HG02870 (cell line): ENCODE data around the gene DRD4.
A peak's percentile ranks its signal among the peaks of the same experiment; 100 is the strongest.

Source experiments
- ATAC-seq: cut with Tn5 transposase; IDR thresholded peaks from one replicate; pipeline ENCODE4 v1.9.1; 2021; ENCODE audit warnings: mild to moderate bottlenecking, moderate library complexity; ENCODE audit not compliant: unreplicated experiment

Gene DRD4

DNA sequence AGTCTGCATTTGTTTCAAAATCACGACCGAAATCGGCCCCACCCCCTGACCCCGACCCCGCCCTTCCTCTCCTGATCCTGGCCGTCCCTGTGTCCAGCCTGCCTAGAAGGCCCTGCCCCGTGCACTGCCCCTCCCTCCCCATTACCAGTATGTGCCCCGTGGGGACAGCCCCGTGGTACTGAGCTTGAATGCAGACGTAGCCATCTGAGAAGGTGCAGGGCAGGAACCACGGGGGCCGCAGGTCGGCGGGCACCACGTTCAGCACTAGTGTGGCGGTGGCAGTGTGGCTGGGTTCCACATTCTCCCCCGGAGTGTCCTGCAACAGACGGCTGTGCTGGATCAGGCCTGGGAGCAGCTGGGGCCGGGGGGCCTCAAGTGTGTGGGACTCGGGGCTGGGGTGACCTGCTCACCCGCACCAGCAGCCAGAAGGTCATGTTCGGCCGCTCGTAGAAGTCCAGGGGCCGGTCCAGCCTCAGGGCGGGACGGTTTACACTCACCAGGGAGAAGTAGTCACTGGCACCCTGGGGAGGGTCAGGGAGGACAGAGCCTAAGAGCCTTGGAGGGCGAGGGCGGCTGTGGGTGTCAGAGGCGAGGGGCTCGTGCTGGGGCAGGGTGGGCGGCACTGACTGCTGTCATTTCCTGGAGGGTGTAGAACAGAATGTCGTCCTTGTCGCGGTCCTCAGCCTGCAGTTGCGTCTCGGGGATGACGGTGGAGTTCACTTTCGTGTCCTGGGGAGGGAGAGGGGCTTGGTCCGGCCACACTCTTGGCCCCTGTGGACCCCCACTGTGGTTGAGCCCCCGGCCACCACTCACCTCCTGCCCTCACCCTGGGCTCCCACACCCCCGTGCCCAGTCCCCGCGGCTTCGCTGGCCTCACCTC lies 15.9 kb upstream of the DRD4 start:
- ATAC-seq, result no peak

DNA sequence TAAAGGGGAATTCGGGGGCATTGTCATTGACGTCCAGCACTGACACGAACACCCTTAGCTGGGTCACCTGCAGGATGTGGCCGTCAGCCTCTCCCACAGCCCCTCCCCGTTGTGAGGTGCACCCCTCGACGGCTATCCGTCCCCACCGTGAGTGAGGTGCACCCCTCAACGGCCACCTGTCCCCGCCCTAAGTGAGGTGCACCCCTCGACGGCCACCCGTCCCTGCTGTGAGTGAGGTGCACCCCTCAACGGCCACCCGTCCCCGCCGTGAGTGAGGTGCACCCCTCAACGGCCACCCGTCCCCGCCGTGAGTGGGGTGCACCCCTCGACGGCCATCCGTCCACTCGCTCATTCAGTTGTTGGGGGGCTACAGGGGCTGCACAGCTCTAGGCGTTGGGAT lies 15.2 kb upstream of the DRD4 start:
- ATAC-seq, result no peak

DNA sequence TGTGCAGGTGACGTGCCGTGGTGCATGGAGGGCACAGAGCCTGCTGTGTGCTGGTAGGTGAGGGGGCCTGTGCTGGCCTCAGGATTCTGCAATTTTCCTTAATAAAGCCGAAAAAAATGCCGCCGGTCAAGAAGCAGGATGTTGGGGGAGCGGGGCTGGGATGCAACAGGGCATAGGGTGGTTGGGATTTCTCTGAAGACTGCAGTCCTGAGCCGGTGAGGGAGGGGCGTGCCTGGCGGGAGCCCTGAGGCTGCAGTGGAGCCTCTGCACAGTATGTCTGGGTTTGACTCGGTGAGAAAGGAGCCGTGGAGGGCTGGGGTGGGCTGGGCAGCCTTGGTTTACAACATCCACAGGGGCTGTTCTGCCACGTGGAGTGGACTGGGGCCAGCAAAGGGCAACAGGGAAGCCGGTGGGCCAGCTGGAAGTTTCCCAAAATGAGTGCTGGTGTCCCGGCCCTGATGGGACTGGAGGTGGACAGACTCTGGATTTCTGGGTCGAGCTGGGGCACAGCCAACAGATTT lies 13.7 kb upstream of the DRD4 start:
- no peak for ATAC-seq

- ATAC-seq, result no peak
Measured at GRCh38 chr11:623999-624704, 12.9 kb upstream of the DRD4 start.

DNA sequence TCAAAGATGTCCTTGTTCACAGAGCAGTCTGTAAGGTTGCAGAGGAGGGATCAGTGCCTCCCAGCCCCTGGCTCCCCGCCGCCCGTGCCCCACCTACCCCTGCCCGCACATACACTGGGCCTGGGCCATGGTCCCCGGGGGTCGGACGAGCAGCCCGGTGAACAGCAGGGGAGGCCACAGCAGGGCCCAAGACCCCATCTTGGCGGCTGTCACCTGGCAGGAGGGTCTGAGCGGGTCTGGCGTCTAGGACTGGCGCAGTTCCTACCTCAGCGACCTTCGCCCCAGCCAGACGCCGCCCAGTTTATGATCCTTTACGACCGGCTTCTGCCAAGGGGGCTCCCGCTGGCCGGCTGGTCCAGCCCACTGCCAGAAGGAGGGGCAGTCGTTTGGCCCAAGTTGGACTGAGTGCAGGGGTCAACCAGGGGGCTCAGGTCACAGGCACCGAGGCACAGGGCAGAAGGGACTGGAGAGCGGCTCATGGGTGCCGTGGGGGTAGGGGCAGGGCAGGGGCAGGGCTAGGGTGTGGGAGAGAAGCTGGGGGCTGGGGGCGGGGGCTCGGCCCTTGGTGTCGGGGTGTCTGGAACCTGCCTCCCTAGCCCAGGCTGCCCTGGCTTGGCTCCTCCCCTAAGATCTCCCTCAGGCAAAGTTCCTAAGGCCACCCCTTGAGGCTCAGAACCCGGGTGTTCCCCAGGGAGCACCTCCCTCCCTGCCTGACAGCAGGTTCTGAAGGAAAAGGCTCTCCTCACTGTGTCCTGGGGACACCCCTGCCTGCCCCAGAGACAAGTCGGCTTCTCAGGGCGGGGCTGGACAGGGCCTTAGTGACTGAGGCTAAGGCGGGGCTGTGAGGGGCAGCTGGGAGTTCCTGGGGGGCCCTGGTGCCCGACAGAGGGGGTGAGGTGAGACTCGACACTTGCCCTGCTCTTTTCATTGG lies 12.1 kb upstream of the DRD4 start, which contains the start of gene CDHR5:
TSS of gene CDHR5 (minus strand) at position 251 of the 931 bp plus-strand sequence. CDS start at position 198, 53 bp downstream.
- no peak for ATAC-seq

- no peak for ATAC-seq
Measured at GRCh38 chr11:625636-626268, 11.3 kb upstream of the DRD4 start.

DNA sequence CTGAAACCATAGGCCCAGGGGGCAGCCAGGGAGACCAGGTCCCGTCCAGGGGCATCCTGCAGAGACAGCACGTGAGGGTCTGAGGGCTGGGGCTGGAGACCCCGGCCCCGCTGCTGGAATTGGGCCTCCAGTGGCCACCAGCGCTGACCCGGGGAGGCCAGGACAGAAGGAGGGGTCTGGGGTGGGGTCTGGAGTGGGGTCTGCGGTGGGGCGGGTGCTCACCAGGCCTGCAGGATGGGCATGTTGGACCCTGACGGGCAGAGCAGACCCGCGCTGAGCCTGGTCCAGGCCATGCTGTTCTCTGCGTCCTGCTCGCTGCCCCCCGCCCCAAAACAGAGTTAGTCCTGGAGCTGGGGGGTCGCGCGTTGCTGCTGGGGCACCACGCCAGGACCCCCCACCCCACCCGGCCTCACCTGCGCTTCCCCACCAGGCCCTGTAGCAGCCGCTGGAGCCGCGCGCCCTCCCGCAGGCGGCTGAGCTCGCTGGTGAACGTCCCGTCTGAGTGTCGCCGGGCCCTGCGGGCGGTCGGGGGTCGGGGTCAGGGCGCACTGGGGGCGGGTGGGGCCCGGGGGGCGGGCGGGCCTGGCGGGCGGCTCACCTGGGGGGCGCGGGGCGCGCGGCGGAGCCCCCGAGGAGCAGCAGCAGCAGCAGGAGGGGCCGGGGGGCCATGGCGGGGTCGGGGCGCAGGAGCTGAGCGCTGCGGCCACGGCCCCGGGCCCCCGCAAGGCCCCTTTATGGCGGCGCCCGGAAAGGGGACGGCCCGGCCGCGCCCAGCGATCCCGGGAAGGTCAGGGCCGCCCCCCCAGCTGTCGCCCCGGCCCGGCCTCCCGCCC lies 10.4 kb upstream of the DRD4 start, which contains the start of gene SCT:
TSS of gene SCT (minus strand) at position 707 of the 833 bp plus-strand sequence. CDS start at position 669, 38 bp downstream.
- no peak for ATAC-seq

DNA sequence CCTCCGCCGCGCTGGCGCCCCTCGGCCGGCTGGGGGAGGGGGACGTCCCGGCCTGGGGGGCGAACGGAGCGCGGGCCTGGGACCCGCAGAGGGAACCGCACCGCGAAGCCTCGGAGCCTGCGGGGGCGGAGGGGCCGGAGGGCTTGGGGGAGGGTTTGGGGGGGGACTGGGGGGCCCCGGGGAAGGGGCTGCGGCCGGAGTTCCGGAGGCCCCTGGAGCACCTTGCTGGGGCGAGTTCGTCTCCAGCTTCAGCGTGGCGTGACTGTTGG lies 9.8 kb upstream of the DRD4 start:
- ATAC-seq, result no peak

- ATAC-seq, result no peak
Measured at GRCh38 chr11:628056-628455, 9.0 kb upstream of the DRD4 start.

GRCh38 chr11:629237-629583 lies 7.9 kb upstream of the DRD4 start:
- peak; percentile 54 for ATAC-seq

GRCh38 chr11:630871-631270 lies 6.2 kb upstream of the DRD4 start:
- ATAC-seq, result no peak

DNA sequence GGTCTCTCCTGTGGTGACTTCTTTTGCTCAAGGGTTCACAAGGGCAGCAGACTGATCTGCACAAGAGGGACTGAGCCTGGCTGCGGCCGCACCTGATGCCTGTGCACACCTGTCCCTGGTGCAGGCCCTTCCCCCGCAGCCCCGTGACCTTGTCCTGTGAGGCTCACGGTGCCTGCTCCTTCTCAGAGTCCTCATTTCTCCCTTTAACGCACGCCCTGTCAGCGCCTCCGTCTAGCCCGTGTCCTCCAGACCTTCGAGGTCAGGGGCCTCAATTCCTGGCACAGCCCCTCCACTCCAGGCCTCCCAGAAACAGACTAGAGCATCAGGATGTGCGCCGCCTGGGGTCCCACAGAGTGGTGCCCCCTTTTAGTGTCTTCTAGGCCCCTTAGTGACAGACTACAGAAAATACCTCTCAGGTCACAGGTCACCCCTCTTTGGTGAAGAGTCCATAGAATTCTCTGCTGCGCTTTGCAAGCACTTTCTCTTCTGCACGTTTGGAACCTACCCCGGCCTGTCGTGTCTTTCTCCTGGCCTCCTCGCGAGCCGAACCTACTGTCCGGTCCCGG lies 1.0 kb upstream of the DRD4 start:
- no peak for ATAC-seq

- no peak for ATAC-seq
Measured at GRCh38 chr11:637333-637592, 194 bp downstream of the DRD4 start.

- ATAC-seq, result no peak
Measured at GRCh38 chr11:637593-638521, 788 bp downstream of the DRD4 start.

DNA sequence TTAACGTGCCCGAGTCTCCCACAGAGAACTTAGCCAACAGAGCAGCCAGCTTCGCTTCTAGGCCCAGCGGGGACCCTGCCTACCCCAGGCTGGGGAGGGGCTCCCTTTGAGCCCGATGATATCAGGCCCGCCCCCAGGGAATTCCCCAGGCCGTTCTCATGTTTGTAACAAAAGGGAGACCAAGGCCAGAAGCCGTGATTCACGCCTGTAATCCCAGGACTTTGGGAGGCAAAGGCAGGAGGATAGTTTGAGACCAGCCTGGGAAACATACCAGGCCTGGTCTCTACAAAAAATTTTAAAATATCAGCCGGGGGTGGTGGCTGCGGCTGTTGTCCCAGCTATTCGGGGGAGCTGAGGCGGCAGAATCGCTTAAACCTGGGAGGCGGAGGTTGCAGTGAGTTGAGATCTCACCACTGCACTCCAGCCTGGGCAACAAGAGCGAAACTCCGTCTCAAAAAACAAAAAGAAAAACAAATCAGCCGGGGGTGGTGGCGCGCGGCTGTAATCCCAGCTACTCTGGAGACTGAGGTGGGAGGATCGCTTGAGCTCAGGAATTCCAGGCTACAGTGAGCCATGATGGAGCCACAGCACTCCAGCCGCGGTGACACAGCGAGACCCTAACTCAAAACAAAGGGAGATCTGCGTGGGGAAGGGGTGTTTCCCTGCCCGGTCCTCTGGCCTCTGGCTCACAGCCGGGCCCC lies 1.7 kb downstream of the DRD4 start:
- ATAC-seq, result no peak

GRCh38 chr11:639332-639955 lies 2.4 kb downstream of the DRD4 start:
- ATAC-seq, result no peak

DNA sequence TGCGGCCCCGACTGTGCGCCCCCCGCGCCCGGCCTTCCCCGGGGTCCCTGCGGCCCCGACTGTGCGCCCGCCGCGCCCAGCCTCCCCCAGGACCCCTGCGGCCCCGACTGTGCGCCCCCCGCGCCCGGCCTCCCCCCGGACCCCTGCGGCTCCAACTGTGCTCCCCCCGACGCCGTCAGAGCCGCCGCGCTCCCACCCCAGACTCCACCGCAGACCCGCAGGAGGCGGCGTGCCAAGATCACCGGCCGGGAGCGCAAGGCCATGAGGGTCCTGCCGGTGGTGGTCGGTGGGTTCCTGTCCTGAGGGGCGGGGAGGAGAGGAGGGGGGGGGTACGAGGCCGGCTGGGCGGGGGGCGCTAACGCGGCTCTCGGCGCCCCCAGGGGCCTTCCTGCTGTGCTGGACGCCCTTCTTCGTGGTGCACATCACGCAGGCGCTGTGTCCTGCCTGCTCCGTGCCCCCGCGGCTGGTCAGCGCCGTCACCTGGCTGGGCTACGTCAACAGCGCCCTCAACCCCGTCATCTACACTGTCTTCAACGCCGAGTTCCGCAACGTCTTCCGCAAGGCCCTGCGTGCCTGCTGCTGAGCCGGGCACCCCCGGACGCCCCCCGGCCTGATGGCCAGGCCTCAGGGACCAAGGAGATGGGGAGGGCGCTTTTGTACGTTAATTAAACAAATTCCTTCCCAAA lies 3.1 kb downstream of the DRD4 start:
- ATAC-seq, result no peak
